Spleen (tissue), 7 donors: ENCODE data around the gene STXBP5.

Source experiments
- POLR2A ChIP-seq, 3 donors: fragments of 450-650 bp; IDR thresholded peaks; one replicate each; pipeline ENCODE4 v1.5.1; 2017; ENCODE audit warnings: antibody characterized with exemption in 3 of 3, mild to moderate bottlenecking in 1 of 3
- POLR2AphosphoS5 ChIP-seq, 3 donors: sonication (generic); formaldehyde crosslinking; IDR thresholded peaks; one replicate each; pipeline ENCODE4 v1.5.1; 2017; ENCODE audit warnings: antibody characterized with exemption in 3 of 3
- TF ChIP-seq, protein P1 (sequence below), 11 experiments: fragments of 200-600 bp in 7 of 11; fragments of 450-650 bp in 4 of 11; sonication (generic) in 4 of 11; IDR thresholded peaks in 8 of 11; conservative IDR thresholded peaks in 3 of 11; 1 replicate in 7 of 11; 2 replicates in 4 of 11; pipeline versions ENCODE4 v1.4.0 to v1.8.0; 2016 to 2021; ENCODE audit warnings: antibody characterized with exemption in 11 of 11, inconsistent platforms in 4 of 11, mild to moderate bottlenecking in 1 of 11
- donor health status: DM: no; HTN: no; CAD: no; lungs with moderate emphysema.
- donor health status: DM: no; HTN: no; CAD: no.
- donor health status: DM: no; HTN: no; CAD: no.

DNA sequence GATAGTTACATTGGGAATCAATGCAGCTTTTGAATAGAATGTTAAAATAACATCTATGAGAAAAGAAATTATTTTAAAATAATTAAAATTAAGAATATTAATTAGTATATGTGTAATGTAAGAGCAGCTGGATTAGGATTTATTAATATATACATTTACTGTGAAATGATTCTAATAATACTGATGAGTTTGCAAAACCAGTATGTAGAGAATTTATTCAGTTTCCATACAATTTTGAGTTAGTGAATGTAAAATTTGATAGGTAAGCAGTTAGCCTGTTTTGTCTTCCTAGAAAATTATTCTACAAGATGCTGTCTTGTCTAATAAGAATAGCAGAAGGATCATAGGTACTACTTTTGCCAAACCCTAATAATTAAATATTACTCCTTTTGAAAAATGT is 70.6 kb downstream of the STXBP5 start:
- TF ChIP-seq, protein P1, sequence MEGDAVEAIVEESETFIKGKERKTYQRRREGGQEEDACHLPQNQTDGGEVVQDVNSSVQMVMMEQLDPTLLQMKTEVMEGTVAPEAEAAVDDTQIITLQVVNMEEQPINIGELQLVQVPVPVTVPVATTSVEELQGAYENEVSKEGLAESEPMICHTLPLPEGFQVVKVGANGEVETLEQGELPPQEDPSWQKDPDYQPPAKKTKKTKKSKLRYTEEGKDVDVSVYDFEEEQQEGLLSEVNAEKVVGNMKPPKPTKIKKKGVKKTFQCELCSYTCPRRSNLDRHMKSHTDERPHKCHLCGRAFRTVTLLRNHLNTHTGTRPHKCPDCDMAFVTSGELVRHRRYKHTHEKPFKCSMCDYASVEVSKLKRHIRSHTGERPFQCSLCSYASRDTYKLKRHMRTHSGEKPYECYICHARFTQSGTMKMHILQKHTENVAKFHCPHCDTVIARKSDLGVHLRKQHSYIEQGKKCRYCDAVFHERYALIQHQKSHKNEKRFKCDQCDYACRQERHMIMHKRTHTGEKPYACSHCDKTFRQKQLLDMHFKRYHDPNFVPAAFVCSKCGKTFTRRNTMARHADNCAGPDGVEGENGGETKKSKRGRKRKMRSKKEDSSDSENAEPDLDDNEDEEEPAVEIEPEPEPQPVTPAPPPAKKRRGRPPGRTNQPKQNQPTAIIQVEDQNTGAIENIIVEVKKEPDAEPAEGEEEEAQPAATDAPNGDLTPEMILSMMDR (IDR thresholded peaks at IDR 0.05 in 8 of 11, conservative IDR thresholded peaks at IDR 0.05 in 3 of 11), result no peak
- no peak for TF ChIP-seq POLR2A (IDR thresholded peaks at IDR 0.05)
- TF ChIP-seq POLR2AphosphoS5 (IDR thresholded peaks at IDR 0.05), result no peak
